BJ (cell line): ENCODE results near the gene TAOK1. TPM values are rescaled to one million over a fixed set of nuclear protein-coding genes. Genes with fewer than 3 reads are reported as not detected.

ENCODE experiments used
- CTCF ChIA-PET: fragments of 350-600 bp; formaldehyde crosslinking; extraction: SDS; loops from one replicate; lab custom pipeline; 2021; ENCODE audit warnings: antibody characterized with exemption, inconsistent platforms; lab: Yijun Ruan, JAX
- POLR2A ChIA-PET: fragments of 300-600 bp; sonication (Branson Sonifier 250); formaldehyde crosslinking; extraction: SDS; loops from one replicate; lab custom pipeline; 2021; ENCODE audit warnings: antibody characterized with exemption; lab: Charles Lee
- DNase-seq: peaks from one replicate; pipeline ENCODE4 v3.0.0-alpha.2; 2011; ENCODE audit warnings: low read depth
- H3K27me3 ChIP-seq: 2 replicates; pipeline ENCODE4 v1.6.0; 2011; ENCODE audit warnings: low read length; ENCODE audit not compliant: control insufficient read depth, insufficient read depth
- H3K36me3 ChIP-seq: 2 replicates; pipeline ENCODE4 v1.5.1; 2011; ENCODE audit warnings: low read length; ENCODE audit not compliant: control insufficient read depth, insufficient read depth
- H3K4me3 ChIP-seq: 2 replicates; pipeline ENCODE4 v1.5.1; 2011; ENCODE audit warnings: low read depth, mild to moderate bottlenecking, control low read depth, low read length
- polyA plus RNA-seq: library from polyadenylated mRNA; depleted of rRNA; stranded (reverse); fragments of >200 nt; gene quantifications from 2 replicates; pipeline ENCODE4 v1.2.3, GENCODE V29; 2011
- TF ChIP-seq, protein P1 (sequence below): IDR thresholded peaks from 2 replicates; pipeline ENCODE4 v1.5.1; 2011; ENCODE audit warnings: low read depth, mild to moderate bottlenecking, control low read depth, inconsistent platforms, low read length, moderate library complexity; ENCODE audit not compliant: insufficient read depth

Gene TAOK1
- polyA plus RNA-seq, 1 experiment = 9.1 TPM

DNA sequence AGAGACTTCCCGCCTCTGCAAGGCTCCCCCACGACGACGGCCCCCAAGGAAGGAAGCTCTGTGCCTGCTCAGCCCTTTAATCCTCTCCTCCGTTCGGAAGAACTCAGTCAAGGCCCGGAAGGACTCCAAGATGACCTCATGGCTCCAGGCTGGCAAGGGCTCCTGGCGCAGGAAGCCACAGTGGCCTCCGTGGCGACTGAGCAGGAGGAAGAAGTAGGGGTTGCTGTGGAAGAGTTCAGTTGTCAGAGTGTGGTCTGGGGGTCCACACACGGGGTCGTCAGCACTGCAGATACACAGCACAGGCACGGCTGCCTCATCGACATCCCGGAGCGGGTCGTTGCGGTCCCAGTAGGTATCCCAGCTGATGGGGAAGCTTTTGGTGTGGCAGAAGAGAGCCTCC is 172.5 kb downstream of the TAOK1 start:
- Histone ChIP-seq H3K4me3 (no peak overlapping the region), H3K36me3 (peaks cover 4% of the 10 kb centered on the region), H3K27me3 (no peaks in the 10 kb centered on the region)
- TF ChIP-seq, protein P1, sequence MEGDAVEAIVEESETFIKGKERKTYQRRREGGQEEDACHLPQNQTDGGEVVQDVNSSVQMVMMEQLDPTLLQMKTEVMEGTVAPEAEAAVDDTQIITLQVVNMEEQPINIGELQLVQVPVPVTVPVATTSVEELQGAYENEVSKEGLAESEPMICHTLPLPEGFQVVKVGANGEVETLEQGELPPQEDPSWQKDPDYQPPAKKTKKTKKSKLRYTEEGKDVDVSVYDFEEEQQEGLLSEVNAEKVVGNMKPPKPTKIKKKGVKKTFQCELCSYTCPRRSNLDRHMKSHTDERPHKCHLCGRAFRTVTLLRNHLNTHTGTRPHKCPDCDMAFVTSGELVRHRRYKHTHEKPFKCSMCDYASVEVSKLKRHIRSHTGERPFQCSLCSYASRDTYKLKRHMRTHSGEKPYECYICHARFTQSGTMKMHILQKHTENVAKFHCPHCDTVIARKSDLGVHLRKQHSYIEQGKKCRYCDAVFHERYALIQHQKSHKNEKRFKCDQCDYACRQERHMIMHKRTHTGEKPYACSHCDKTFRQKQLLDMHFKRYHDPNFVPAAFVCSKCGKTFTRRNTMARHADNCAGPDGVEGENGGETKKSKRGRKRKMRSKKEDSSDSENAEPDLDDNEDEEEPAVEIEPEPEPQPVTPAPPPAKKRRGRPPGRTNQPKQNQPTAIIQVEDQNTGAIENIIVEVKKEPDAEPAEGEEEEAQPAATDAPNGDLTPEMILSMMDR = no peak
- ChIA-PET POLR2A (no interaction called here), CTCF (interaction anchor here (0.6 kb wide), 1 partner anchor 192 kb away, joined by 3 read pairs; no protein-coding TSS in a partner anchor)
- no peak for DNase-seq

DNA sequence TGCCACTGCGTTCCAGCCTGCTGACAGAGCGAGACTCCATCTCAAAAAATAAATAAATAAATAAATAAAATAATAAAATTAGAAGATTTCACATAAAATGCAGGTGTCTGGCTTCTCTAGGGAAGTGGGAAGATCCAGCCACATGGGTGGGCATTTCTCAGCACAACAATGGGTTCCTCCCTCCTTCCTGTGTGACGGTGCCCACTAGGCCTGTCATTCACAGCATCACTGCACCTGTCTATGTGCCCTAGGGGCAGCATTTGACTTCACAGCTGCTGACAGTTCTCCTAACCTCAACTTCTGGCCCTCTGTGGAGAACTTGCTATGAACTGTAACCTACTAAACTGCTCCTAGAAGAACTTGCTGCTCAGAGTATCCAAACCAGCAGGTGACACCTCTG is 173.7 kb downstream of the TAOK1 start:
- no peak for DNase-seq
- H3K27me3 ChIP-seq = no peaks in the 10 kb centered on the region
- TF ChIP-seq, protein P1 = no peak
- ChIA-PET POLR2A (interaction anchor here (0.6 kb wide), 1 partner anchor 151 kb away, joined by 5 read pairs; no protein-coding TSS in a partner anchor), CTCF (interaction anchor here (0.6 to 1.5 kb wide), 3 partner anchors 14 to 54 kb away, joined by 3 to 4 read pairs (median 3); no protein-coding TSS in a partner anchor)
- H3K4me3 ChIP-seq = no peak overlapping the region
- peaks cover 4% of the 10 kb centered on the region for H3K36me3 ChIP-seq

DNA sequence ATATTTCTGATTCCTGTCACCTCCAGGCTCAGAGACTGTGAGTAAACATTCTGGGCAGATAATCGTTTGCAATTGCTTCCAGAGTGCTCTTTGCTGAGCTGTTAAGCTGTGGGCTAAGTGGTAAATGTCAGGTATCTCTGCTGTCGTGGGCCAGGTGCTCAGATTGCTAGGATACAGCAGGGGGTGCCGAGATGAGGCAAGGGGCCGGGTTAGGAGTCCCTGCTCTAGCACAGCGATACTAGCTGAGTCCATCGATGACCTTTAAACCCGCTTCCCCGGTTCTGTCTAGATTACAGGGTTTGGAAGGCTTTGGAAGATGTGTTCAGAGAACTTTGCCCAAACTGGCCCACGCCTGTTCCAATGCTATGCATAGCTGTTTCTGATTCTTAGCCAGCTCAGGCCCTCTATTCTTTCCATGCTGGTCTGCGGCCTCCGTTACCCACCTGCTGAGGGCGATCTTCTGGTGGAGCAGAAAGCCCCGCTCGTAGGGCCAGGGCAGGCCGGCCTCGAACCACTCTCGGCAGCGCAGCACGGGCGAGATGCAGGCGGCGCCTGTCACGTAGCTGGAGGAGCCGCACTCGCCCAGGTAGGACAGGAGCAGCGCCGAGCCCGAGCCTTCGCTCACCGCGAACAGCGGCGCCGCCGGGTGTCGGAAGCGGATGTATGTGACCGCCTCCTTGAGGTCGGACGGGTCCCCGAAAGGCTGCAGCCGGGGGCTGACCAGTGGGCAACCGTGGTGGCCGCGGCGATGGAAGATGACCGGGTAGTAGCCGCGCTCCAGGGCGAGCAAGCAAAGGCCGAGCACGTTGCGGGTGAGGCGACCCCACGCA is 175.7 kb downstream of the TAOK1 start:
- TF ChIP-seq, protein P1 = no peak
- peak overlapping the region; percentile 33 for H3K4me3 ChIP-seq
- H3K27me3 ChIP-seq = no peaks in the 10 kb centered on the region
- DNase-seq = no peak
- ChIA-PET POLR2A (no interaction called here), CTCF (interaction anchor here (0.9 to 4.7 kb wide), 7 partner anchors 10 to 442 kb away, joined by 3 to 30 read pairs (median 4); no protein-coding TSS in a partner anchor)
- H3K36me3 ChIP-seq = peaks cover 4% of the 10 kb centered on the region

DNA sequence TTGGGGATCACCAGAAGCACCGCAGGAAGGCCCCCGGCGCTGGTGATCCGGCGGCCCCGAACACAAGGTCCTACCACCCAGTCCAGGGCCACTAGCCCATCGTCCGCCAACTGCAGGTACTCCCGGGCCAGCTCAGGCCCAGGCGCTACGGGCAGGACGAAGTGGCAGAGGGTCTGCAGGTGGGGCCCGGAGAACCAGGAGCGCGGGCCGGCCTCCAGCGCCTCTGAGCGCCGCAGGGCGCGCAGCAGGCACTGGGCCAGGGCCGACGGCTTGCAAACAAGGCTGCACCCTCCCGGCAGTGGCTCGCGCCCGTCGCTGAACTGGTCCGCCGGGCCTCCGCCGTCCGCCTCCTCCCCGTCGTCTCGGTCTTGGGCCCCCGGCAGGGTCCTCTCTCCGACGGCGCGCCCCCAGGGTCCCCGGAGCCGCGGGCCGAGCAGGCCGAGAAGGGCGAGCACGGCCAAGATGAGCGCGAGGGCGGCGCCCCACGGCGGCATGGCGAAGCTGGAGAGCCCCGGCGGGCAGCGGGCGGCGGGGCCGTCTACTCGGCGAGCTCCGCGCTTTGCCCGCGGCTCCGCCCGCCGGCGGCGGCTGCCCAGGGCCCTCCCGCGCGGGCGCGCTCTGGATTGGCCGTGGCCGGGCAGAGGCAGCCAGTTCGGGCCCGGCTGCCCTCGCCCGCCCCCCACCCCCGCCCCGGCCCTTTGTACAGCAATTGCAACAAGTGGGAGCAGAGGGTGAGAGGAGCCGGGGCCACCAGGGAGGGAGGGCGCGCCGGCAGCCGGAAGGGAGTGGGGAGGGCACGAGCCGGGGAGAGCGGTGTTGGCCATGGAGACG is 176.5 kb downstream of the TAOK1 start, which contains the start of gene ABHD15:
ABHD15 (minus strand) TSS at position 565 of the 831 bp plus-strand sequence; CDS start at position 494, 71 bp downstream.
- H3K36me3 ChIP-seq = peaks cover 4% of the 10 kb centered on the region
- TF ChIP-seq, protein P1 = no peak
- DNase-seq = no peak
- ChIA-PET POLR2A (interaction anchor here (0.6 kb wide), 1 partner anchor 195 kb away, joined by 4 read pairs; no protein-coding TSS in a partner anchor), CTCF (interaction anchor here (0.9 to 4.7 kb wide), 7 partner anchors 11 to 443 kb away, joined by 3 to 30 read pairs (median 11); no protein-coding TSS in a partner anchor)
- H3K4me3 ChIP-seq = peak within 1 kb of the TSS; percentile 49
- H3K27me3 ChIP-seq = no peaks in the 10 kb centered on the region
